SU-DHL-6 (cell line): ENCODE data around the gene CSN1S1.

Source experiments
- H2AFZ ChIP-seq: fragments of 200-600 bp; sonication (generic); 2 replicates; pipeline ENCODE4 v1.6.1; 2014; ENCODE audit warnings: low read depth, mild to moderate bottlenecking, moderate library complexity, mixed read lengths, antibody characterized with exemption, low read length; ENCODE audit not compliant: severe bottlenecking
- H3F3A ChIP-seq: fragments of 200-600 bp; shearing (Covaris generic); 2 replicates; pipeline ENCODE4 v1.6.0; 2016; ENCODE audit warnings: antibody characterized with exemption, mild to moderate bottlenecking; ENCODE audit not compliant: insufficient read depth
- H3K27ac ChIP-seq: fragments of 200-600 bp; sonication (generic); 2 replicates; pipeline ENCODE4 v1.5.1; 2016; ENCODE audit warnings: low read depth, mild to moderate bottlenecking, low read length, moderate library complexity, mixed read lengths
- H3K27me3 ChIP-seq: fragments of 200-600 bp; sonication (generic), shearing (Covaris generic); 2 replicates; pipeline ENCODE4 v1.6.0; 2014; ENCODE audit warnings: mild to moderate bottlenecking, low read length
- H3K36me3 ChIP-seq: fragments of 200-600 bp; sonication (generic); 2 replicates; pipeline ENCODE4 v1.6.1; 2014; ENCODE audit warnings: mild to moderate bottlenecking, low read length, mixed read lengths
- H3K4me2 ChIP-seq: fragments of 300-600, 200-600 bp; shearing (Covaris generic), sonication (generic); 2 replicates; pipeline ENCODE4 v1.6.0; 2014; ENCODE audit warnings: low read length, low read depth, mild to moderate bottlenecking; ENCODE audit not compliant: poor library complexity, severe bottlenecking
- H3K4me3 ChIP-seq: fragments of 200-600 bp; sonication (generic); 2 replicates; pipeline ENCODE4 v1.5.1; 2014; ENCODE audit warnings: antibody characterized with exemption, low read length, mild to moderate bottlenecking, mixed read lengths; ENCODE audit not compliant: insufficient read depth, poor library complexity, severe bottlenecking
- H3K79me2 ChIP-seq: fragments of 200-600 bp; sonication (generic); 2 replicates; pipeline ENCODE4 v1.6.1; 2014; ENCODE audit warnings: mild to moderate bottlenecking, low read length, moderate library complexity; ENCODE audit not compliant: insufficient read depth
- H3K9ac ChIP-seq: fragments of 200-600 bp; sonication (generic); 2 replicates; pipeline ENCODE4 v1.7.0; 2014; ENCODE audit warnings: mild to moderate bottlenecking, low read length
- H3K9me2 ChIP-seq: fragments of 200-600 bp; sonication (generic); replicated peaks from 2 replicates; pipeline ENCODE4 v1.6.1; 2014; ENCODE audit warnings: low read length; ENCODE audit not compliant: insufficient read depth
- H3K9me3 ChIP-seq: fragments of 200-600 bp; sonication (generic); 2 replicates; pipeline ENCODE4 v1.6.1; 2014; ENCODE audit warnings: low read length, mixed read lengths; ENCODE audit not compliant: insufficient read depth
- H4K20me1 ChIP-seq: fragments of 200-600 bp; sonication (generic); 2 replicates; pipeline ENCODE4 v1.6.1; 2014; ENCODE audit warnings: low read depth, mild to moderate bottlenecking, antibody characterized with exemption, low read length, moderate library complexity, mixed read lengths
- CTCF ChIP-seq: fragments of 200-600 bp; sonication (generic); IDR thresholded peaks from one replicate; pipeline ENCODE4 v1.5.1; 2017; ENCODE audit warnings: antibody characterized with exemption, mild to moderate bottlenecking, low read length, moderate library complexity; ENCODE audit not compliant: insufficient read depth, poor library complexity, severe bottlenecking
- EZH2phosphoT487 ChIP-seq: fragments of 200-600 bp; sonication (generic), shearing (Covaris generic); conservative IDR thresholded peaks from 2 replicates; pipeline ENCODE4 v1.6.1; 2018; ENCODE audit warnings: mild to moderate bottlenecking, antibody characterized with exemption, low read length, moderate library complexity, mixed read lengths

Gene CSN1S1

GRCh38 chr4:69930768-69931167 is at the start of gene CSN1S1:
CSN1S1 (plus strand) TSS chr4:69931068; CDS start chr4:69932556, 1,488 bp downstream.
- Histone ChIP-seq H3K4me2 (no peak within 1 kb of the TSS), H2AFZ (no peak within 1 kb of the TSS), H4K20me1 (no peaks in the 10 kb centered on the region), H3K9me3 (no peaks in the 10 kb centered on the region), H3F3A (no peaks in the 10 kb centered on the region), H3K27ac (no peak within 1 kb of the TSS), H3K79me2 (no peaks in the 10 kb centered on the region), H3K36me3 (no peaks in the 10 kb centered on the region), H3K9ac (no peak within 1 kb of the TSS), H3K27me3 (no peaks in the 10 kb centered on the region), H3K9me2 (no peaks in the 10 kb centered on the region), H3K4me3 (no peak within 1 kb of the TSS)
- TF ChIP-seq CTCF (no peak), EZH2phosphoT487 (no peak)

- Histone ChIP-seq H3K9me2 (no peaks in the 10 kb centered on the region), H3K27ac (no peak overlapping the region), H4K20me1 (no peaks in the 10 kb centered on the region), H3K9ac (no peak overlapping the region), H3F3A (no peaks in the 10 kb centered on the region), H3K79me2 (no peaks in the 10 kb centered on the region), H3K27me3 (no peaks in the 10 kb centered on the region), H3K36me3 (no peaks in the 10 kb centered on the region), H3K4me2 (no peak overlapping the region), H3K4me3 (no peak overlapping the region), H3K9me3 (no peaks in the 10 kb centered on the region), H2AFZ (no peak overlapping the region)
- no peak for TF ChIP-seq EZH2phosphoT487
- TF ChIP-seq CTCF: no peak
Observed at GRCh38 chr4:69881173-69881773, 49.6 kb upstream of the CSN1S1 start.

GRCh38 chr4:69882150-69882549 is 48.7 kb upstream of the CSN1S1 start:
- Histone ChIP-seq H3K4me3 (no peak overlapping the region), H3K36me3 (no peaks in the 10 kb centered on the region)
- no peak for TF ChIP-seq EZH2phosphoT487
- TF ChIP-seq CTCF: no peak

GRCh38 chr4:69888336-69888735 is 42.5 kb upstream of the CSN1S1 start:
- no peaks in the 10 kb centered on the region for H3K9me2 ChIP-seq
- H3K9me3 ChIP-seq: no peaks in the 10 kb centered on the region
- TF ChIP-seq EZH2phosphoT487 (no peak), CTCF (no peak)
- H3K4me3 ChIP-seq: no peak overlapping the region
- H4K20me1 ChIP-seq: no peaks in the 10 kb centered on the region
- no peak overlapping the region for H3K27ac ChIP-seq
- H3K4me2 ChIP-seq: no peak overlapping the region
- H3K79me2 ChIP-seq: no peaks in the 10 kb centered on the region
- H3K27me3 ChIP-seq: no peaks in the 10 kb centered on the region
- H2AFZ ChIP-seq: no peak overlapping the region
- H3K36me3 ChIP-seq: no peaks in the 10 kb centered on the region
- no peak overlapping the region for H3K9ac ChIP-seq
- H3F3A ChIP-seq: no peaks in the 10 kb centered on the region

More at GRCh38 chr4:69882150-69882549, 48.7 kb upstream of the CSN1S1 start:
- H3K4me2 ChIP-seq: no peak overlapping the region
- H4K20me1 ChIP-seq: no peaks in the 10 kb centered on the region
- no peaks in the 10 kb centered on the region for H3K79me2 ChIP-seq
- H3K9ac ChIP-seq: no peak overlapping the region
- no peak overlapping the region for H2AFZ ChIP-seq
- no peak overlapping the region for H3K27ac ChIP-seq
- H3F3A ChIP-seq: no peaks in the 10 kb centered on the region
- H3K27me3 ChIP-seq: no peaks in the 10 kb centered on the region
- no peaks in the 10 kb centered on the region for H3K9me3 ChIP-seq
- no peaks in the 10 kb centered on the region for H3K9me2 ChIP-seq
